GM12892 (cell line): ENCODE measurements around the gene PXDC1.

ENCODE experiments used
- POLR2A ChIP-seq: IDR thresholded peaks from 2 replicates; pipeline ENCODE4 v1.6.1; 2011; ENCODE audit warnings: low read depth, low read length, control low read depth
- POLR2AphosphoS5 ChIP-seq: IDR thresholded peaks from 2 replicates; pipeline ENCODE4 v1.6.1; 2011; ENCODE audit warnings: low read depth, low read length, control low read depth
- TAF1 ChIP-seq: IDR thresholded peaks from 2 replicates; pipeline ENCODE4 v1.6.1; 2011; ENCODE audit warnings: low read depth, mild to moderate bottlenecking, control low read depth, low read length, borderline replicate concordance

- TF ChIP-seq POLR2A (no peak), TAF1 (no peak), POLR2AphosphoS5 (no peak)
Measured at GRCh38 chr6:3779574-3779849, 28.0 kb upstream of the PXDC1 start.
